ENCODE measurements around the gene CDH15. TPM values are rescaled to one million over a fixed set of nuclear protein-coding genes. Genes with fewer than 3 reads are reported as not detected.

CDH15 gene
- total RNA-seq, 3 donors from 2014 or later (not counting 1 experiment from before 2014, with no cell fraction given) = 0.20 TPM; not detected in 2

- peaks cover 7 to 8% of the 10 kb centered on the region in 2 donors for H3K4me1 Mint-ChIP-seq
- TF ChIP-seq CTCF (IDR thresholded peaks at IDR 0.05) = no peak
- H3K4me1 ChIP-seq (ENCODE audit: control insufficient read depth, insufficient read depth, low read length) = peaks cover 33% of the 10 kb centered on the region
- peaks cover 0 to 6% of the 10 kb centered on the region in 2 donors for H3K27me3 Mint-ChIP-seq (ENCODE audit: low read depth in 2 of 2)
- intact Hi-C loops (cut with micrococcal nuclease) = loop anchor here (5.0 kb wide), 1 partner anchor 226 kb away; no protein-coding TSS in a partner anchor
- no peaks in the 10 kb centered on the region for H3K9me3 Mint-ChIP-seq
- no peak overlapping the region for H3K27ac Mint-ChIP-seq
- H3K27ac ChIP-seq (ENCODE audit: low read length) = no peak overlapping the region
- 89% methylated on average over 19 of the region's 23 CpGs for WGBS (ENCODE audit: insufficient coverage)
- ATAC-seq (no peak), DNase-seq (no peak)
- H3K9me3 ChIP-seq (ENCODE audit: control insufficient read depth, insufficient read depth, low read length) = no peaks in the 10 kb centered on the region
- no peak overlapping the region for H3K4me3 ChIP-seq (ENCODE audit: low read length)
- H3K36me3 Mint-ChIP-seq = no peaks in the 10 kb centered on the region
- no peaks in the 10 kb centered on the region for H3K36me3 ChIP-seq (ENCODE audit: control insufficient read depth, insufficient read depth, low read length)
- H3K27me3 ChIP-seq (ENCODE audit: control insufficient read depth, insufficient read depth, low read length) = peaks cover 12% of the 10 kb centered on the region
- H3K4me3 Mint-ChIP-seq = no peak overlapping the region
Measured at GRCh38 chr16:89168381-89169189, 3.0 kb upstream of the CDH15 start.

DNA sequence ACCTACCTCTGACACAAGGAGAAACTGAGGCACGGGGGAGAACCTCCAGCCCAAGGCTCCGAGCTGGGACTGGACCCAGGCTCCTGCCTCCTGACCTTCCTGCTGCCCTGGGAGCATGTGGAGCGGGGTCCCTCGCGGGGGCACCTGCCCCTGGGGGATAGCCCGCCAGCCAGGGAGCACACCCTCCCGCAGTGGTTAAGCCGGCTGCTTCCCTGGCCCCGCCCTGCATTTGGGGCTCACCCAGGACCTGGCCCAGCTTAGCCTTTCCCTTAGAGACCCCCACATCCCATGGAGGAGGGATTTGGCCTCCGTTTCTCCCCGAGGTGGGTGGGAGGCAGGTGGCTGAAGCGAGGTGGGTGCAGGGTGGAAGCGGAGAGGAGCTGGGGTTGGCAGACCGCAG, 1.8 kb upstream of the CDH15 start:
- Histone ChIP-seq H3K4me1 (ENCODE audit: control insufficient read depth, insufficient read depth, low read length) (peaks cover 34% of the 10 kb centered on the region), H3K27ac (ENCODE audit: low read length) (no peak overlapping the region), H3K36me3 (ENCODE audit: control insufficient read depth, insufficient read depth, low read length) (no peaks in the 10 kb centered on the region), H3K27me3 (ENCODE audit: control insufficient read depth, insufficient read depth, low read length) (peaks cover 12% of the 10 kb centered on the region), H3K9me3 (ENCODE audit: control insufficient read depth, insufficient read depth, low read length) (no peaks in the 10 kb centered on the region), H3K4me3 (ENCODE audit: low read length) (no peak overlapping the region)
- H3K27ac Mint-ChIP-seq = no peak overlapping the region
- ATAC-seq (no peak), DNase-seq (no peak)
- H3K4me1 Mint-ChIP-seq = peaks cover 7 to 8% of the 10 kb centered on the region in 2 donors
- no peak for TF ChIP-seq CTCF (IDR thresholded peaks at IDR 0.05)
- H3K9me3 Mint-ChIP-seq = no peaks in the 10 kb centered on the region
- 77% methylated on average over 14 of the region's 14 CpGs for WGBS (ENCODE audit: insufficient coverage)
- no peaks in the 10 kb centered on the region for H3K36me3 Mint-ChIP-seq
- no peak overlapping the region for H3K4me3 Mint-ChIP-seq
- H3K27me3 Mint-ChIP-seq (ENCODE audit: low read depth in 2 of 2) = peaks cover 0 to 4% of the 10 kb centered on the region in 2 donors
- intact Hi-C loops (cut with micrococcal nuclease) = loop anchor here (2.0 to 5.0 kb wide), 2 partner anchors 23 to 227 kb away; no protein-coding TSS in a partner anchor

DNA sequence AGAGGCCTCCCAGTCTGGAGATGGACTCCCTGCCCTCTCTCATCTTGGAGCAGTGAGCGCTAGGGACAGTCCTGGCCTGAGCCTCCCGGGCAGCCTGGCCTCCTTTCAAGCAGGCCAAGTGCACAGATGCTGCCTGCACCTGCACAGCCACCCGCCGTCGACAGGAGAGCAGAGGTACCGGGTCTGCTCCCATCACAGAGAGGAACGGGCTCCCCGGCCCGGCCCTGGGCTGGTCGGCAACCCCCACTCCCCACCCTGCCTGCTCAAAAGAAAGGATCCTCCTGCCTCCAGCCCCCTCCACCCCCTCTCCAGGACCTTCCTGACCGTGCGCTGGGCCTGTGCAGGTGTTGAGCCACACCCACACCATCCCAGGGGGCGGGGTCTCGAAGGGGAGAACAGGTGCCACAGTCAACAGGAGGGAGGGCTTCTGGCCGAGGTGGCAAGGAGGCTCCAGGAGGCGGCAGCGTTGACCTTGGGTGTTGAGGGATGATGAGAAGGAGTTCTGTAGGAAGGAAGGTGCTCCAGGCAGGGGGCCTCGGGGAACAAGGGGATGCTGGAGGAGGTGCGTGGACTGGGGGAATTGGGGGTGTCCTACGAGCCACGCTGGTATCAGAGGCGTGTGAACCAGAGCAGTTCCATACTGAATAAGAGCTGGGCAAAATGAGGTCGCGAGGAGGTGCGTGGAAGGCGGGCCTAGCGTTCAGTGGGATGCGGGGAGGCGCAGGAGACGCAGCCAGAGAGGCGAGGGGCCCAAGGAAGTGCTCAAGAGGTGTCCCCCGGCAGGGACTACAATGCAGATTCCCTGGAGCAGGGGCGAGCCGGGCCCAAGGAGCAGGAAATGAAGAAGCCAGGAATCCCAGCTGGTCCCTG, 967 bp upstream of the CDH15 start:
- Histone ChIP-seq H3K36me3 (ENCODE audit: control insufficient read depth, insufficient read depth, low read length) (no peaks in the 10 kb centered on the region), H3K27ac (ENCODE audit: low read length) (no peak overlapping the region), H3K27me3 (ENCODE audit: control insufficient read depth, insufficient read depth, low read length) (peaks cover 12% of the 10 kb centered on the region), H3K9me3 (ENCODE audit: control insufficient read depth, insufficient read depth, low read length) (no peaks in the 10 kb centered on the region), H3K4me3 (ENCODE audit: low read length) (peak overlapping the region; percentile 18), H3K4me1 (ENCODE audit: control insufficient read depth, insufficient read depth, low read length) (peaks cover 42% of the 10 kb centered on the region)
- peak in 1 of 2 donors; percentile 41 for DNase-seq
- H3K4me3 Mint-ChIP-seq = peak overlapping the region; percentile 75
- peaks cover 0 to 4% of the 10 kb centered on the region in 2 donors for H3K27me3 Mint-ChIP-seq (ENCODE audit: low read depth in 2 of 2)
- no peaks in the 10 kb centered on the region for H3K36me3 Mint-ChIP-seq
- peaks cover 7 to 8% of the 10 kb centered on the region in 2 donors for H3K4me1 Mint-ChIP-seq
- TF ChIP-seq CTCF (IDR thresholded peaks at IDR 0.05) = no peak
- intact Hi-C loops (cut with micrococcal nuclease) = loop anchor here (2.0 kb wide), 1 partner anchor 22 kb away; no protein-coding TSS in a partner anchor
- ATAC-seq = no peak
- peak overlapping the region in 1 of 2 donors; percentile 84 for H3K27ac Mint-ChIP-seq
- 22% methylated on average over 34 of the region's 34 CpGs for WGBS (ENCODE audit: insufficient coverage)
- no peaks in the 10 kb centered on the region for H3K9me3 Mint-ChIP-seq
